ENCODE data around the gene C1QTNF8.

DNA sequence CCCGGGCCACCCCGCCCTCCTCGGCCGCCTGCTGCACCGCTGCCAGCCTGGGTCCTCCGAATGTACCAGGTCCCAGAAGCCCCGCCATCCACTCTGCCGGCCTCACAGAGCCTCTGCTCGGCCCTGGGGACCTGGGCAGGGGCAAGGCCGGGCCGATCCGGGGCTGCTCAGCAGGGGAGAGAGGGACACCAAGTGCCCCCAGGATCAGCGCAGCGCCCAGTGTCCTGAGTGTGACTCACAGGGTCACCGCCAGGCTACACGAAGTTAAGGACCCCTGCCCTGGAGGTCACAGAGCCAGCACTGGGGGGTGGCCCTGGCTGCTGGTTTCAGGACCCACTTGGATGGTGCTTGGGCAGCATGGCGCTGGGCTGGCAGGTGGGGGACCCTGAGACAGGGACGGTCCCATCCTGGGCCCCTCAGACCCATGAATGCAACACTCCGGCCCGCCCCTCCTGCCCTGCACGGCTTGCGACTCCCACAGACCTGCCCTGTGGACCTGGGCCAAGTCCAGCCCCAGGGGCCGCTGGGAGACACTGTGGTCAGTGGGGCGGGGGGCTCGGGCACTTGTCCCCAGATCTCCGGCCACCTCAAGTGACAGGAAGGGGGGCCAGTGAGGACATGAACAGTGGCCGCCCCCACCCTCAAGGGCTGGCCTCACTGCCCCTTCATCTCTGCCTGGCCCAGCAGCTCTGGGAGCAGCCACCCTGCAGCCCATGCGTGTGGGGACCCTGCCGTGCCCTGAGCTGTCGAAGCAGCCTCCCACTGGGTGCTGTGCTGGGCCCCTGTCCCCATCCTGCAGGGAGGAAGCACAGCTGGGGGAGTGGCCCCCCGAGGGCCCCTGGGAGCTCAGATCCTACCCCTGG lies 46.7 kb downstream of the C1QTNF8 start:
- no peak for TF ChIP-seq POLR2A (IDR thresholded peaks at IDR 0.05)
- TF ChIP-seq, protein P1, sequence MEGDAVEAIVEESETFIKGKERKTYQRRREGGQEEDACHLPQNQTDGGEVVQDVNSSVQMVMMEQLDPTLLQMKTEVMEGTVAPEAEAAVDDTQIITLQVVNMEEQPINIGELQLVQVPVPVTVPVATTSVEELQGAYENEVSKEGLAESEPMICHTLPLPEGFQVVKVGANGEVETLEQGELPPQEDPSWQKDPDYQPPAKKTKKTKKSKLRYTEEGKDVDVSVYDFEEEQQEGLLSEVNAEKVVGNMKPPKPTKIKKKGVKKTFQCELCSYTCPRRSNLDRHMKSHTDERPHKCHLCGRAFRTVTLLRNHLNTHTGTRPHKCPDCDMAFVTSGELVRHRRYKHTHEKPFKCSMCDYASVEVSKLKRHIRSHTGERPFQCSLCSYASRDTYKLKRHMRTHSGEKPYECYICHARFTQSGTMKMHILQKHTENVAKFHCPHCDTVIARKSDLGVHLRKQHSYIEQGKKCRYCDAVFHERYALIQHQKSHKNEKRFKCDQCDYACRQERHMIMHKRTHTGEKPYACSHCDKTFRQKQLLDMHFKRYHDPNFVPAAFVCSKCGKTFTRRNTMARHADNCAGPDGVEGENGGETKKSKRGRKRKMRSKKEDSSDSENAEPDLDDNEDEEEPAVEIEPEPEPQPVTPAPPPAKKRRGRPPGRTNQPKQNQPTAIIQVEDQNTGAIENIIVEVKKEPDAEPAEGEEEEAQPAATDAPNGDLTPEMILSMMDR (IDR thresholded peaks at IDR 0.05) = no peak
